ENCODE measurements around the gene LMOD2. TPM values are rescaled to one million over a fixed set of nuclear protein-coding genes. Genes with fewer than 3 reads are reported as not detected.

Gene LMOD2, protein sequence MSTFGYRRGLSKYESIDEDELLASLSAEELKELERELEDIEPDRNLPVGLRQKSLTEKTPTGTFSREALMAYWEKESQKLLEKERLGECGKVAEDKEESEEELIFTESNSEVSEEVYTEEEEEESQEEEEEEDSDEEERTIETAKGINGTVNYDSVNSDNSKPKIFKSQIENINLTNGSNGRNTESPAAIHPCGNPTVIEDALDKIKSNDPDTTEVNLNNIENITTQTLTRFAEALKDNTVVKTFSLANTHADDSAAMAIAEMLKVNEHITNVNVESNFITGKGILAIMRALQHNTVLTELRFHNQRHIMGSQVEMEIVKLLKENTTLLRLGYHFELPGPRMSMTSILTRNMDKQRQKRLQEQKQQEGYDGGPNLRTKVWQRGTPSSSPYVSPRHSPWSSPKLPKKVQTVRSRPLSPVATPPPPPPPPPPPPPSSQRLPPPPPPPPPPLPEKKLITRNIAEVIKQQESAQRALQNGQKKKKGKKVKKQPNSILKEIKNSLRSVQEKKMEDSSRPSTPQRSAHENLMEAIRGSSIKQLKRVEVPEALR
- total RNA-seq = 86.1 TPM
- polyA plus RNA-seq (ENCODE audit: insufficient read depth in 1 of 8, insufficient read length in 8 of 8, low replicate concordance in 1 of 8) = 100 to 1,000 TPM in 6 of 8 donors, 10 to 100 TPM in 2; 58.8 to 277 (median 144) TPM
- long read RNA-seq, donor 1, partial matches to known transcripts = 44 of 47 reads
- long read RNA-seq, donor 1, other reads (novel, unspliced or antisense) = 0 of 47 reads
- long read RNA-seq, donor 2, partial matches to known transcripts = 6 of 6 reads
- long read RNA-seq, donor 2, other reads (novel, unspliced or antisense) = 0 of 6 reads
- long read RNA-seq, donor 3, transcript LMOD2-202 (3 exons, 2,346 nt) = major isoform, 16 of 146 reads
- long read RNA-seq, donor 3, partial matches to known transcripts = 130 of 146 reads
- long read RNA-seq, donor 3, other reads (novel, unspliced or antisense) = 0 of 146 reads
- long read RNA-seq, donor 4, transcript LMOD2-202 (3 exons, 2,346 nt) = major isoform, 12 of 162 reads
- long read RNA-seq, donor 4, partial matches to known transcripts = 150 of 162 reads
- long read RNA-seq, donor 4, other reads (novel, unspliced or antisense) = 0 of 162 reads
- long read RNA-seq, donor 5, transcript LMOD2-202 (3 exons, 2,346 nt) = major isoform, 49 of 331 reads
- long read RNA-seq, donor 5, partial matches to known transcripts = 276 of 331 reads
- long read RNA-seq, donor 5, other reads (novel, unspliced or antisense) = 6 of 331 reads
- long read RNA-seq, donor 6, transcript LMOD2-202 (3 exons, 2,346 nt) = major isoform, 12 of 93 reads
- long read RNA-seq, donor 6, partial matches to known transcripts = 81 of 93 reads
- long read RNA-seq, donor 6, other reads (novel, unspliced or antisense) = 0 of 93 reads
- long read RNA-seq, donor 7, transcript LMOD2-202 (3 exons, 2,346 nt) = major isoform, 32 of 340 reads
- long read RNA-seq, donor 7, partial matches to known transcripts = 303 of 340 reads
- long read RNA-seq, donor 7, other reads (novel, unspliced or antisense) = 5 of 340 reads
- long read RNA-seq, donor 8, partial matches to known transcripts = 53 of 55 reads
- long read RNA-seq, donor 8, other reads (novel, unspliced or antisense) = 0 of 55 reads
- long read RNA-seq, donor 9, transcript LMOD2-202 (3 exons, 2,346 nt) = major isoform, 10 of 109 reads
- long read RNA-seq, donor 9, partial matches to known transcripts = 99 of 109 reads
- long read RNA-seq, donor 9, other reads (novel, unspliced or antisense) = 0 of 109 reads
- long read RNA-seq, donor 10, transcript LMOD2-202 (3 exons, 2,346 nt) = major isoform, 15 of 272 reads
- long read RNA-seq, donor 10, partial matches to known transcripts = 257 of 272 reads
- long read RNA-seq, donor 10, other reads (novel, unspliced or antisense) = 0 of 272 reads
- long read RNA-seq, donor 11, partial matches to known transcripts = 62 of 63 reads
- long read RNA-seq, donor 11, other reads (novel, unspliced or antisense) = 0 of 63 reads

DNA sequence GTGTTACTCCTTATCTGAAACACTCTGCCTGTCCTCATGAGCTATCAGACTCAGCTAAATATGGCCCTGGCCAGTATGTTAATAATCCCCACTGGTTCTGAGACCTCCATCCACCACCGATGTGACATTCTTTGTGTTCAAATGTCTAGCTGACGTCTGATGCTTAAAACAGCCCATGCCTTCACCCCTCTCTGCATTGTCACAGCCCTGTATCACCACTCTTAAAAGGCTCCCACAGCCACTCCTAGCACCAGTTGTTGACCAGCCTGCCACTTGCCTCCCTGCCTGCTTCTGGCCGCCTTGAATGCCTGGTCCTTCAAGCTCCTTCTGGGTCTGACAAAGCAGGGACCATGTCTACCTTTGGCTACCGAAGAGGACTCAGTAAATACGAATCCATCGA, at the start of gene LMOD2:
TSS of gene LMOD2 (plus strand) at position 253 of the 400 bp plus-strand sequence. CDS start at position 351, 98 bp downstream.
- Histone ChIP-seq H3K9me3 (replicated peaks; ENCODE audit: control insufficient read depth, low read depth, low read length) (no peaks in the 10 kb centered on the region), H3K27ac (ENCODE audit: low read length) (peak within 1 kb of the TSS; percentile 89), H3K36me3 (ENCODE audit: control insufficient read depth, insufficient read depth, low read length) (no peaks in the 10 kb centered on the region), H3K4me1 (ENCODE audit: control insufficient read depth, insufficient read depth, low read length) (peaks cover 2% of the 10 kb centered on the region), H3K4me3 (ENCODE audit: low read length) (peak within 1 kb of the TSS; percentile 43), H3K27me3 (ENCODE audit: control insufficient read depth, insufficient read depth, low read length) (no peaks in the 10 kb centered on the region)
- WGBS (ENCODE audit: insufficient coverage) = 65% methylated on average over 6 of the region's 6 CpGs
- peak; percentile 68 for DNase-seq

DNA sequence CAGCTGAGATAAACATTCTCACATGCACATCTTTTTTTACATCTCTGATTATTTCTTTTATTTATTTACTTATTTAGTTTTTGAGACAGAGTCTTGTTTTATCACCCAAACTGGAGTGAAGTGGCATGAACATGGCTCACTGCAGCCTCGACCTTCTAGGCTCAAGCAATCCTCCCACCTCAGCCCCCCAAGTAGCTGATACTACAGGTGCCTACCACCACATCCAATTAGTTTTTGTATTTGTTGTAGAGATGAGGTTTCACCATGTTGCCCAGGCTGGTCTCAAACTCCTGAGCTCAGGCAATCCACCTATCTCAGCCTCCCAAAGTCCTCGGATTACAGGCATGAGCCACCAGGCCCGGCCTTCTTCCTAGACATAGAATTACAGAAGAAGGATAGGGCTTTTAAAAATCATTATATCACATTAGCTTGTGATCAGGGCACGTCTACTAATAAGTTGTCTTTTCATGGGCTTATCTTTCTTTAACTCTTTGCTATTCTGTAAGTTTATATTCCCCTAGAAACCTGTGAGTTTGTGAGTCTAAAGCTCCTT, 48.2 kb upstream of the LMOD2 start:
- no CpG with 5 or more reads among the region's 4 CpGs for WGBS (ENCODE audit: insufficient coverage)
- H3K27me3 ChIP-seq (ENCODE audit: control insufficient read depth, insufficient read depth, low read length) = no peaks in the 10 kb centered on the region
- H3K9me3 ChIP-seq (replicated peaks; ENCODE audit: control insufficient read depth, low read depth, low read length) = no peaks in the 10 kb centered on the region
- H3K36me3 ChIP-seq (ENCODE audit: control insufficient read depth, insufficient read depth, low read length) = no peaks in the 10 kb centered on the region
- DNase-seq = no peak
- peaks cover 2% of the 10 kb centered on the region for H3K4me1 ChIP-seq (ENCODE audit: control insufficient read depth, insufficient read depth, low read length)
- no peak overlapping the region for H3K4me3 ChIP-seq (ENCODE audit: low read length)
- no peak overlapping the region for H3K27ac ChIP-seq (ENCODE audit: low read length)

DNA sequence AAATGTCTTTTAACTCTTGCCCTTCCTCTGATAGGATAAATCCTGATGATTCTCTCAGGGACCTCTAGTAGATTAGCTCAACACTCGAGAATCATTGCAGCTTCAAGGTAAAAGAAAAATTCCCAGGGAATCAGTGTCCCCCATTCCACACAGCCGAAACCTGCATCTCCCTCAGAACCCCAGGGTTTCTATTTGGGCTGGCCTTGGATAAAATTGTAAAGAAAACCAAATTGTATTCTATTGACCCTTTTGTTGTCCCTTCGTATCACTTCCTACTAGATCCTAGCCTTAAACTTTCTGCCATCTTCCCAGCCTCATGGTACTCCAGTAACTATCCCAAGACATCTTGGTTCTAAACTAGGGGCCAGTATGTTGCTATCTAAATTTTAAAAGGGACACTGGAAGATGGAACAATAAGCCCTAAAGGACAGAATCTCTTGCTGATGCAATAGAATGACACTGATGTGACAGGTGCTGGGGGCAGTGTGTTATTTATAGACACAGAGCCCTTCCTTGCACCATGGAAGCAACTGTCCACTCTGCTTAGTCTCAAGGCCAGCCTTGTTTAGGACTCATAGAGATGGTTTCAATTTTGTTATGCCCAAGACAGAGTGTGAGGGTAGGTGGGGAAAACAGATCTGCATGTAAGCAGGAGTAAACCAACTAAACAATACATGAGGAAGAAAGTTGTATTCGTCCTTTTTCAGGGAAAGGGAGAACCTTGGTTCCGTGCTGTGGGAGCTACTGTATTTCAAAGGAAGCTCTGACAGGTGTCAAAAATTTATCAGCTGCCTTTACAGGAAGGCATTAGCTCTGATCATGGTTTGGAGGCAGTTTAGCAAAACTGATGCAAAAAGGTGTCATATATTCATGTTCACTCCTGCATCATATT, 46.4 kb upstream of the LMOD2 start:
- H3K36me3 ChIP-seq (ENCODE audit: control insufficient read depth, insufficient read depth, low read length) = no peaks in the 10 kb centered on the region
- H3K27ac ChIP-seq (ENCODE audit: low read length) = peak overlapping the region; percentile 79

DNA sequence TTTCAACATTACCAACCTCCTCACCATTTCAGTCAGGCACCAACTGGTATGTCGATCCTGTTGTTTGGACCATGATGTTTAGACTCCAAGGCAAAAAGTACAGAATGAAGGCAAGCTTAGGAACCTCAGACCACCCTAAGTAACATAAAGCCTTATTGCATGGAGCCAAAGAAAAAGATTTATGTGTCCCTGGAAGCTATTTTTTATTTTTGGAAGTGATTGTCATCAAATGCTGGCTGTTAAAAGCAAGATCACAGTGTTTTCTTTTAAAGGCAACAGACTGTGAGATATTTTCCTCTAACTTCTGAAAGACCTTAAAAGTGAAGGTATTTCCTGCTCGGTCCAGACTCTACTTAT, 45.8 kb upstream of the LMOD2 start:
- H3K27me3 ChIP-seq (ENCODE audit: control insufficient read depth, insufficient read depth, low read length) = no peaks in the 10 kb centered on the region
- H3K27ac ChIP-seq (ENCODE audit: low read length) = peak overlapping the region; percentile 79
- H3K9me3 ChIP-seq (replicated peaks; ENCODE audit: control insufficient read depth, low read depth, low read length) = no peaks in the 10 kb centered on the region
- H3K4me3 ChIP-seq (ENCODE audit: low read length) = no peak overlapping the region
- 71% methylated on average over 1 of the region's 2 CpGs for WGBS (ENCODE audit: insufficient coverage)
- no peaks in the 10 kb centered on the region for H3K36me3 ChIP-seq (ENCODE audit: control insufficient read depth, insufficient read depth, low read length)
- H3K4me1 ChIP-seq (ENCODE audit: control insufficient read depth, insufficient read depth, low read length) = peaks cover 2% of the 10 kb centered on the region
- DNase-seq = no peak

More for the DNA sequence above, 46.4 kb upstream of the LMOD2 start:
- no peaks in the 10 kb centered on the region for H3K27me3 ChIP-seq (ENCODE audit: control insufficient read depth, insufficient read depth, low read length)
- H3K4me1 ChIP-seq (ENCODE audit: control insufficient read depth, insufficient read depth, low read length) = peaks cover 2% of the 10 kb centered on the region
- no CpG with 5 or more reads among the region's 5 CpGs for WGBS (ENCODE audit: insufficient coverage)
- H3K9me3 ChIP-seq (replicated peaks; ENCODE audit: control insufficient read depth, low read depth, low read length) = no peaks in the 10 kb centered on the region
- no peak overlapping the region for H3K4me3 ChIP-seq (ENCODE audit: low read length)
- peak; percentile 61 for DNase-seq

DNA sequence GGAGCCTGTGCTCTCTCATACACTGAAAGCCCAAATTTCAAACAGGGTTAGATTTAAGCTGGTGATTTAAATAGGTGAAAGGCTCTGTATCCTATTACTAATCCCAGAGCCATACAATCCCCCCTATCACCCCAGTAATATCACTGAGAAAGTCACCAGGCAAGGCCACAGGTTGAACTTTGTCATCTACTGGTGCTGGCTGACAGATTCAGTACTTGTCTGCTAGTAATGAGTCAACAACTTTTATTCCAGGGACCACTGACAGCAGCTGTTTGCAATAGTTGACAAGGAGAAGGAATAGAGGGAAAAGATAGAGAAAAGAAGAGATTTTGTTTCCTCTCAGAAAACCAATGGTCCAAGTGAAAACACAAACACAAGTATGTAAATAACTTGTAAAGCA, 43.6 kb upstream of the LMOD2 start:
- Histone ChIP-seq H3K27me3 (ENCODE audit: control insufficient read depth, insufficient read depth, low read length) (no peaks in the 10 kb centered on the region), H3K4me3 (ENCODE audit: low read length) (no peak overlapping the region), H3K9me3 (replicated peaks; ENCODE audit: control insufficient read depth, low read depth, low read length) (no peaks in the 10 kb centered on the region), H3K36me3 (ENCODE audit: control insufficient read depth, insufficient read depth, low read length) (no peaks in the 10 kb centered on the region), H3K4me1 (ENCODE audit: control insufficient read depth, insufficient read depth, low read length) (peaks cover 2% of the 10 kb centered on the region), H3K27ac (ENCODE audit: low read length) (peak overlapping the region; percentile 1)
- no peak for DNase-seq

DNA sequence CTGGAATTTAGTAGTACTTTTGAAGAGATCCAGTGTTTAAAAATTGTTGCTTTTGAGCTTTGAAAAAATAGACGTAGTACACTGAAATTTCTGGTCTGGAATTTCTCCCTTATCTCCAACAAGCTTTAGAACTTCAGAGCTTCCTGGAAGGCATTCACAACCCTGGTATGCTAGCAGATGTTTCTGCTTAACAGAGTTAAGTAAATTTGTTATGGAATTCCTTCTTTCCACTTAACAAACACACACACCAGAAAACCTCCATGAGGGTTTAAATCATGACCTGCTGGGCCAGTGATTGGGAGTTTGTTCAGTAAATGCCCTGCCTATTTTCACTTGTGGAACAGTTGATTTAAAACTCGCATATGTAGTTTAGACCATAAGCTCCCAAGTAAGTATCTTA, 40.3 kb upstream of the LMOD2 start:
- H3K27ac ChIP-seq (ENCODE audit: low read length) = no peak overlapping the region
- DNase-seq = peak; percentile 11
- H3K4me1 ChIP-seq (ENCODE audit: control insufficient read depth, insufficient read depth, low read length) = no peaks in the 10 kb centered on the region
- no peaks in the 10 kb centered on the region for H3K9me3 ChIP-seq (replicated peaks; ENCODE audit: control insufficient read depth, low read depth, low read length)
- no peaks in the 10 kb centered on the region for H3K27me3 ChIP-seq (ENCODE audit: control insufficient read depth, insufficient read depth, low read length)
- no peaks in the 10 kb centered on the region for H3K36me3 ChIP-seq (ENCODE audit: control insufficient read depth, insufficient read depth, low read length)
- no CpG with 5 or more reads among the region's 2 CpGs for WGBS (ENCODE audit: insufficient coverage)
- no peak overlapping the region for H3K4me3 ChIP-seq (ENCODE audit: low read length)

DNA sequence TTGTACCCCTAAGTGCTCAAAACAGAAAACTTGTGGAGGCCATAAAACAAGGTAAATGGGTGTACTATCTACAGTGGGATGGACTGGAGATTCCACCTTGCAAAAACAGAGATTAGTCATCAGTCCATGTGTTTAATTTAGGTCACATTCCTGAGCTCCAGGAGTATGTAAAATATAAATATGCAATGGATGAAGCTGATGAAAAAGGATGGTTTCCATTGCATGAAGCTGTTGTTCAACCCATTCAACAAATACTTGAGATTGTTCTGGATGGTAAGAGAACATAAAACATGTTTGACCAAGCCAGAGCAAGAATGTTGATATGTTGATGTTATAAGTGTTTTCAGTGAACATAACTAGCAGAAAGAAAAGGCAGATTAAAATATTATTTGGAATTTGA, 39.4 kb upstream of the LMOD2 start:
- Histone ChIP-seq H3K27ac (ENCODE audit: low read length) (no peak overlapping the region), H3K36me3 (ENCODE audit: control insufficient read depth, insufficient read depth, low read length) (no peaks in the 10 kb centered on the region), H3K27me3 (ENCODE audit: control insufficient read depth, insufficient read depth, low read length) (no peaks in the 10 kb centered on the region), H3K9me3 (replicated peaks; ENCODE audit: control insufficient read depth, low read depth, low read length) (no peaks in the 10 kb centered on the region), H3K4me1 (ENCODE audit: control insufficient read depth, insufficient read depth, low read length) (no peaks in the 10 kb centered on the region), H3K4me3 (ENCODE audit: low read length) (no peak overlapping the region)
- DNase-seq = no peak

DNA sequence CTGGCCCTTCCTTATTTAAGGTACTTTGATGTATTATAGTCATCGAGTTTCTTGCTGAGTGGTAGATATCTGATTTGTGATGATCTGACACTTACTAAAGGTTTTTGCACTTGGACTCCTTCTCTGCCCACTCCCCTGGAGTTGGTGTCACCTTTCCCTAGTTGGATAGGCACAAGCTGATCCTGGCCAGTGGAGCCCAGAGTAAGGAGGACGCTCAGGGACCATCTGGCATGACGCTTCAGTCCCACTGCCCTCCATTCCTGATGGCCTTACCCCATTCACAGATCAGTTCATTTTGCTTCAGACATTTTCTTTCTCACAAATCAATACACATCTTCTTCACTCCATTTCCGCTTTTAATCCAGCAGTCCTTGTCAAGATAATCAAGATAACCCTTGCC, 34.0 kb upstream of the LMOD2 start:
- peak; percentile 13 for DNase-seq
- WGBS (ENCODE audit: insufficient coverage) = 73% methylated on average over 2 of the region's 4 CpGs
- no peaks in the 10 kb centered on the region for H3K4me1 ChIP-seq (ENCODE audit: control insufficient read depth, insufficient read depth, low read length)
- H3K27ac ChIP-seq (ENCODE audit: low read length) = no peak overlapping the region
- H3K4me3 ChIP-seq (ENCODE audit: low read length) = no peak overlapping the region
- H3K27me3 ChIP-seq (ENCODE audit: control insufficient read depth, insufficient read depth, low read length) = no peaks in the 10 kb centered on the region
- no peaks in the 10 kb centered on the region for H3K9me3 ChIP-seq (replicated peaks; ENCODE audit: control insufficient read depth, low read depth, low read length)
- H3K36me3 ChIP-seq (ENCODE audit: control insufficient read depth, insufficient read depth, low read length) = no peaks in the 10 kb centered on the region
